T47D (cell line): Measurements from ENCODE around the gene ZNF408.
"Not testable (repeated sequence)": the region's sequence is repeated elsewhere in the genome, so short reads cannot be mapped to it uniquely, and the experiment has no call there.

Source experiments
- DNase-seq, 2 experiments: peaks; one replicate each; pipeline versions ENCODE4 v3.0.0 to v3.0.0-alpha.2; 2011 to 2012; ENCODE audit warnings: low read depth in 1 of 2, low spot score in 1 of 2
- JUND ChIP-seq: IDR thresholded peaks from 2 replicates; pipeline ENCODE4 v1.6.1; 2012; ENCODE audit warnings: low read depth
- in situ Hi-C: cut with HindIII; loops from 2 replicates; pipeline ENCODE4 v1.10.0; 2016; ENCODE audit warnings: low sequenced_read_pairs, low pct_unique_long_range_greater_than_20kb

Gene ZNF408

DNA sequence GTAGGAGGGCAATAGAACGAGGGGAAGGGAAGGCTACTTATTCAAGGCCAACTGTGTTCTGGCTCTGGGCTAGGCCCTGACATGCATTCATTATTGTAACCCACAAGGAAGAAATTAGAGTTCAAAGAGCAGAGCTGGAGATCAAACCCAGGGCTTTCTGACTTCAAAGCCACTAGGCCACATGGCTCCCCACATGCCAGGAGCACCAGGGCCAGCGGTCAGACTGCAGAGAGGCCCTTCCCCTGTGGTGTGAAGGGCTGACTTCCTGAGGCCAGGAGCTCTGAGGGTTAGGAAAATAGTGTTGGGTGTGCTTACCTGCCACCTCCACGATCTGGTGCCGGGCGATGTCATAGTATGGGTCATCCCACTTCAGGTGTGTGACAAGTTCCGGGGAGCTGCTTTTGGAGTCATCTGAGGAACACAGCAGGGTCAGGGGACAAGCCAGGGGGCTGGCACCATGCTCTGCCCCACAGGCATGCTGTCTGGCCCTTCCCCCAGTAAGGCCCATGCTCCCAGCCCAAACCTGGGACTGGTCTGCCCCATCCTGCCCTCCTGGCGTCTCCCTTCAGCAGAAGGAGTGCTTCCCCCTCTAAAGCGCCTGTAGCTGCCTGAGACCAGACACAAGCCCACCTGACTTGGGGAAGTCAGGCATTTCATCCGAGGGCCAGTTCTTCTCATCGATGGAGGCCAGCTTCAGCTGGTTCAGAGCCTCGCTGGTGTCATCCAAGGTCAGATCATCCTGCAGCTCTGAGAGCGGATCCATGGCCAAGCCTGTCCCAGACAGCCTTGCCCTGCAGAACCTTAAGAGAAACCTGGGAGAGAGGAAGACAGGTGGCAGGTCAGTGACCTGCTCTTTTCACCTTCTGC is 5.3 kb upstream of the ZNF408 start:
- no peak for TF ChIP-seq JUND
- DNase-seq = no peak
- in situ Hi-C loops = no loop called here

DNA sequence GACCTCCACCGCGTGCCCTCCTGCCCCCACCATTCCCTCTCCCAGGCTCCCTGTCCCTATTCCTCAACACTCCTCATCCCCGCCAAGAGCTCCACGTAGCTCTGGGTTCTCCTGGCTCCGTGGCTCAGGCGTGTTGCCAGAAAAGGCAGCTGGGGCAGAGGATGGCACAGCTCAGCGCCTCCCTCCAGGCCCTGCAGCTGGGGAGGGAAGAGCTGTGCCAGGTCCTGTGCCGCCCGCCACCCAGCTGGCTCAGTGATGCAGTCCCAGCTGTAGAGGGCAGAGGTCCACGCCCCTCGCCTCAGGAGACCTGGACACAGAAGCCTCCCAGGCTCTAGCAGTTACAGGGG is 4.6 kb upstream of the ZNF408 start:
- no peak for DNase-seq
- in situ Hi-C loops = no loop called here
- TF ChIP-seq JUND = no peak

DNA sequence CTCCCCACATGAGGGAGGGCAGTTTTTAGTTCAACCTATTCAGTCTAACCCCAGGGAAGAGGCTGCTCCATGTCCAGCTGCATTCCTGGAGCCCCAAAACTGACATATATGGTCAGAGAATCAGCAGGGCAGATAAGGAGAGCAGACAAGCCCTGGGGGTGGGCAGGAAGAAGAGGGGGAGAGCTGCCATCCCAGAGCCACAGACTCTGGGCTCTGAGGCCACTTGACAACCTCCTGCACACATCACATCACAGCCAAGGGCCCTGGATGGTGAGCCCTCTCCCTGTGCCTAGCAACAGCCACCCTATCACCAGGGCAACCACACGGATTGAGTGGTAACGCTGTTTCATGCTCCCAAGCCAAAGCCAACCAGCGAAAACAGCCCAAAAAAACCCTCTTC is 3.5 kb upstream of the ZNF408 start:
- no peak for TF ChIP-seq JUND
- DNase-seq = no peak
- in situ Hi-C loops = no loop called here

DNA sequence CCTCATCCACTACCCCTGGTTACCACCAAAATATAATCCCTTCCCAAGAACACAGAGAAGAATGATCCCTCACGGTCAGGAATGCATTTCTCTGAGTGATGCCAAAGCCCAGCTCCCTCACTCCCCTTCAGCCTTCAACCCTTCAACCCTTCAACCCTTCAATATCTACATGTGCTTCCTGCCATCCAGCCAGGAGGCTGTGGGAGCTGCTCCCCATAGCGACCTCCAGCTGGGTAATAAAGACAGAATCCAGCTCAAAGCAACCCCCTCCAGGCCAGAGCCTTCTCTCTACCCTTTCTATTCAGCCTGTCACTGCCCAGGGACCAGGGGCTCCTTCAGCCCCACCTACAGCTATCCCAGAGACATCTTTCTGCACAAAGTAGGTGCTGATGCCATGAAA is 3.1 kb upstream of the ZNF408 start:
- in situ Hi-C loops = no loop called here
- no peak for TF ChIP-seq JUND

DNA sequence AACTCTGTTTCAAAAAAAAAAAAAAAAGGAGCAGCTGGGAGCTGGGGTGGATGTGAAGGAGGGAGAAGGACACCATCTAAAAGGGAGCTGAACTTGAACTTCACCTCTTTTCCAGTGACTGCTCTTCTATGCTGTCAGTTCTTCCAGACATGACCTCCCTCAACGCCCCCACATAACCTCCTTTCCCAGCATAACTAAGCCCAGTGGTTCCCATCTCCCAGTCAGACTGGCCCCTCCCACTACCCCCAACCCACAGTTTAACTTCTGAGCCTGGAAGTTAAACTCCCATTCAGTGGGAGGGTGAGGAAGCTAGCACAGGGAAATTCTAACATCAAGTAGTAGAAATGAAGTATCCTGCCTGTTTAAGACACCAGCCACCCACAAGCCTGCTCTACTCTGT is 2.2 kb upstream of the ZNF408 start:
- no peak for TF ChIP-seq JUND
- in situ Hi-C loops = no loop called here
- DNase-seq = no peak

More for the DNA sequence above, 3.1 kb upstream of the ZNF408 start:
- no peak for DNase-seq

DNA sequence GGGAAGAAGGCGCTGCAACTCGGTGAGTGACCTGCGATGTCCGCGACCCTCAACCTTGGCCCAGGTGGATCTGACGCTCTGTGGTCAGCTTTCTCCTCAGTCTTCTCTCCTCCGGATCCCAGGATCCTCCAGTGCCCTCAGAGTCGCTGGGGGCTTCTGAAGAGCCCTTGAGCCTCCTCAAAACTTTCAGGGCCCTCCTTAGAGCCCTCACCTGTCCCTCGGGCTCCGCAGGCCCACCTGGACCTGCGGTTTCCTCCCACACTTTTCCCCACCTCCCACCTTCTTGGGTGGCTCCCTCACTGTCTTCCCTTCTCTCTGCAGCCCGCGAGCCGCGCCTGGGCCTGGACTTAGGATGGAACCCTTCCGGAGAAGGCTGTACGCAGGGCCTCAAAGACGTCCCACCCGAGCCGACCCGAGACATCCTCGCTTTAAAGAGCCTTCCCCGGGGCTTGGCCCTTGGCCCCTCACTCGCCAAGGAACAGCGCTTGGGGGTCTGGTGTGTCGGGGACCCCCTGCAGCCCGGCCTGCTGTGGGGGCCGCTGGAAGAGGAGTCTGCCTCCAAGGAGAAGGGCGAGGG is 335 bp downstream of the ZNF408 start:
- in situ Hi-C loops = no loop called here

DNA sequence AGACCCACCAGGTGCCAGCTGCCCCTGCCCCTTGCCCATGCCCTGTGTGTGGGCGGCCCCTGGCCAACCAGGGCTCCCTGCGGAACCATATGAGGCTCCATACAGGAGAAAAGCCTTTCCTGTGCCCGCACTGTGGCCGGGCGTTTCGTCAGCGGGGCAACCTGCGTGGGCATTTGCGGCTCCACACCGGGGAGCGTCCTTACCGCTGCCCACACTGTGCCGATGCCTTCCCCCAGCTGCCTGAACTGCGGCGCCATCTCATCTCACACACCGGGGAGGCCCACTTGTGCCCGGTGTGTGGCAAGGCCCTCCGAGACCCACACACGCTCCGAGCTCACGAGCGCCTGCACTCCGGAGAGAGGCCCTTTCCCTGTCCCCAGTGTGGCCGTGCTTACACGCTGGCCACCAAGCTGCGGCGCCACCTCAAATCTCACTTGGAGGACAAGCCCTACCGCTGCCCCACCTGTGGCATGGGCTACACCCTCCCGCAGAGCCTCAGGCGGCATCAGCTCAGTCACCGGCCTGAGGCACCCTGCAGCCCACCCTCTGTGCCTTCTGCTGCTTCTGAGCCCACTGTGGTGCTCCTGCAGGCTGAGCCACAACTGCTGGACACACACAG is 4.3 kb downstream of the ZNF408 start:
- in situ Hi-C loops = no loop called here
- TF ChIP-seq JUND = no peak
- DNase-seq = no peak

More for the DNA sequence above, 335 bp downstream of the ZNF408 start:
- no peak for DNase-seq
- no peak for TF ChIP-seq JUND

DNA sequence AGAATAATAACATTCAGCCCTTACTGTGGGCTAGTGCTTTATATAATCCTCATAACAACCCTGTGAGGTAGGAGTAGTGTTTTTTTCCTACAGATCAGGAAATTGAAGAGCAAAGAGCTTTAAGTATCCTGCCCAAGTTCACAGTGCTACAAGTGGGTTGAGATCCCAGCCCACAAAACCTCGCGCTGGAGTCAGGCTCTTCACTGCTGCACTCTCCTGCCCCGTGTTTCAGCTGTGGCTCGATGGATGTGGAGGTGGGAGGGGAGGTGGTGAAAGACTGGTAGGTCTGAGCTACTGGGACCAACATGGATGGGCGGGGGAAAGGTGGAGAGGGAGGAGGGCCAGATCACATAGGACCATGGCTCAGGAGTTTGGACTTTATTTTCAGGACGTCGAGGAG is 6.1 kb downstream of the ZNF408 start:
- DNase-seq = no peak
- in situ Hi-C loops = no loop called here
- TF ChIP-seq JUND = no peak

DNA sequence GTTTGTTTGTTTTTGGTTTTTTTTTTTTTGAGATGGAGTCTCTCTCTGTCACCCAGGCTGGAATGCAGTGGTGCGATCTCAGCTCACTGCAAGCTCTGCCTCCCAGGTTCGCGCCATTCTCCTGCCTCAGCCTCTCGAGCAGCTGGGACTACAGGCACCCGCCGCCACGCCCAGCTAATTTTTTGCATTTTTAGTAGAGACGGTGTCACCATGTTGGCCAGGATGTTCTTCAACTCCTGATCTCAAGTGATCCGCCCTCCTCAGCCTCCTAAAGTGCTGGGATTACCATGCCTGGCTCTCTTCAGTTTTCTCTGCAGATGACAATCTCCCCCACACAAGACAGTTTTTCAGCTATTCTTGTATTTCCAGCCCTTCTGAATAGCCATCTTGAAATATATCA is 8.5 kb downstream of the ZNF408 start:
- DNase-seq, in situ Hi-C loops: not testable (repeated sequence)

DNA sequence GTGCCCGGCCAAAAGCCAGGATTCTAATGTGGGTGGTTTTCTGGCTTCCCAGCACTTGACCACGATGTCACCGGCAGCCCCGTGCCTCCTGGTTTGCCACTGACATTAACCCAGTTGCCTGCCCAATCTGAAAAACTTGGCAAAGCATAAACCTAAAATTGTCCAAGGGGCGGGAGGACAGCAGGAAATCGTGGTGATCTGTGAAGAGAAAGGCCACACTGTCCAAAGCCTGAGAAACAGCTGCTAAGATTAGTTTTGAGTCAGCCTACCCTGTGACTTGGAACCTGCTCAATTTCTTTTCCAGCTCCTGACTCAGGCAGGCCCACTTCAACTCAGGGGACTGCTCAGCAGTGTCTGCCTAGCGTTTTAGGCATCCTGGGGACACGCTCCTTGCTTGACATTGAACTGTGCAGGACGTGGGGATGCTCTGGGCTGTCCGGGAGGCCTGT is 10.0 kb downstream of the ZNF408 start:
- DNase-seq = no peak
- in situ Hi-C loops = no loop called here
- TF ChIP-seq JUND = no peak

DNA sequence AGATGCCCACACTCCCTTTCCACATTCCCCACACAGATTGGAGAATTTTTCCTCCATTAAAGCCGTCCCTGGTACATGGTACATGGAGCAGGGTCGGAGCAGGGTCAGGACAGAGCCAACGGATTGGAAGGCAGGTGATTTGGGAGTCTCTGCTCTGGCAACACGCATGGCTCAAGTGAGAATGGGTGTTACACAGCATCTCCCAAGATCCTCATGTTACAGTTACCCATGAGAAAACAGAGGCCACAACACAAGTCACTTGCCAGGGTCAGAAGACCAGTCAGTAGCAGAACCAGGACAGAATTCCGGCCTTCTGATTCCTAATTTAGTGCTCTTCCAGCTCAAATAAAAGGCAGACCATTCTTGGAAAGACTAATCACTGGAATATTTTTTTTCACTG is 10.5 kb downstream of the ZNF408 start:
- in situ Hi-C loops = no loop called here
- no peak for DNase-seq
- TF ChIP-seq JUND = no peak

DNA sequence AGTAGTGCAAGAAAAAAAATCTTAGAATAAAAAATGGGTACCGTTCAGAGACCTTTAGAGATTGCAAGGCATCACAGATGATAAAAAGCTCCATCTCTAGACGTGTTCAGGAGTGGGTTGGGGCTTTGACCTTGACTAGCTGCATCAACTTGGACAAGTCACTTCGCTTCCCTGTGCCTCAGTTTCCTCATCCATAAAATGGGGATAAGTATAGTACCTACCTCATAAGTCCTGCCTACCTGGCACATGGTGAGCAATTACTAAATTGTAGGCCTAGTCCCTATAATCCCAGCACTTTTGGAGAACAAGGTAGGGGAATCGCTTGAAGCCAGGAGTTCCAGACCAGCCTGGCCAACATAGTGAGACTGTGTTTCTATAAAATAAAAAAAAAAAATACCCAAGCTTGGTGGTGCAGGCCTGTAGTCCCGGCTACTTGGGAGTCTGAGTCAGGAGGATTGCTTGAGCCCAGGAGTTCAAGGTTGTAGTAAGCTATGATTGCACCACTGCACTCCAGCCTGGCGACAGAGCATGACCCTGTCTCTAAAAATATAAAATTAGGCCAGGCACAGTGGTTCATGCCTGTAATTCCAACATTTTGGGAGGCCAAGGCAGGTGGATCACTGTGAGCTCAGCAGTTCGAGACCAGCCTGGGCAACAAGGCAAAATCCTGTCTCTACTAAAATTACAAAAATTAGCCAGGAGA is 12.2 kb downstream of the ZNF408 start:
- no peak for TF ChIP-seq JUND
- in situ Hi-C loops = no loop called here
- no peak for DNase-seq

DNA sequence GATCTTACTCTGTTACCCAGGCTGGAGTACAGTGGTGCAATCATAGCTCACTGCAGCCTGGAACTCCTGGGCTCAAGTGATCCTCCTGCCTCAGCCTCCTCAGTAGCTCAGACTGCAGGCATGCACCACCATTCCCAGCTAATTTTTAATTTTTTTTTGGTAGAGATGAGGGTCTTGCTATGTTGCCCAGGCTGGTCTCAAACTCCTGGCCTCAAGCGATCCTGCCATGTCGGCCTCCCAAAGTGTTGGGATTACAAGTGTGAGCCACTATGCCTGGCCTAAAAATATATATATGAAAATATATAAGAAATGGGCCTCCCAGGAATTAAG is 17.0 kb downstream of the ZNF408 start:
- DNase-seq, in situ Hi-C loops: not testable (repeated sequence)
